ENCODE results near the gene WNT2B. TPM values are rescaled to one million over a fixed set of nuclear protein-coding genes. Genes with fewer than 3 reads are reported as not detected.

The WNT2B gene
- total and polyA plus RNA-seq, 9 of the 15 experiments (the other 6 are each of a cell fraction or from before 2014, with no cell fraction given), result 0.02 to 0.06 (median 0.04) TPM; not detected in 3

- no peaks in the 10 kb centered on the region for H3K79me2 ChIP-seq (ENCODE audit: control insufficient read depth, insufficient read depth, low read length)
- H3K9me1 ChIP-seq (ENCODE audit: control insufficient read depth, insufficient read depth, low read length), result no peaks in the 10 kb centered on the region
- in situ Hi-C loops (cut with MboI), result no loop called here
- ChIA-PET POLR2A (interaction anchor here (0.6 to 1.6 kb wide), 3 partner anchors 11 to 196 kb away, joined by 3 to 4 read pairs (median 4); no protein-coding TSS in a partner anchor), CTCF (ENCODE audit: low intra/inter-chr PET ratio) (no interaction called here)
- no peak overlapping the region for H3K4me2 ChIP-seq (ENCODE audit: insufficient read depth, low read length)
- peaks cover 5% of the 10 kb centered on the region; the same call in 1 of the 2 replicates for H4K20me1 ChIP-seq (replicated peaks; ENCODE audit: control insufficient read depth, insufficient read depth, low read length)
- H3K9ac ChIP-seq (ENCODE audit: insufficient read depth in 1 of 2, low read depth in 2 of 2, low read length in 2 of 2), result no peak overlapping the region
- H3K27ac ChIP-seq (ENCODE audit: extremely low read depth, low read depth, low read length), result no peak overlapping the region
- no peaks in the 10 kb centered on the region for H3K9me3 ChIP-seq (replicated peaks; ENCODE audit: control insufficient read depth, insufficient read depth, low read depth, low read length)
- DNase-seq (ENCODE audit: extremely low read depth in 1 of 4, low spot score in 3 of 4) (no peak), FAIRE-seq (no peak), ATAC-seq (no peak)
- no peak overlapping the region for H2AFZ ChIP-seq (ENCODE audit: low read depth, low read length)
- no peaks in the 10 kb centered on the region for H3K36me3 ChIP-seq (ENCODE audit: control insufficient read depth, insufficient read depth, low read length)
- no peak overlapping the region for H3K4me3 ChIP-seq
- 0% methylated on average over 2 of the region's 2 CpGs for WGBS (ENCODE audit: insufficient coverage, low coverage, missing lambda C conversion rate)
- peaks cover 6 to 32% of the 10 kb centered on the region in 2 experiments for H3K27me3 ChIP-seq (ENCODE audit: control insufficient read depth in 2 of 2, insufficient read depth in 2 of 2, low read length in 2 of 2)
- no TSS peak for BruUV-seq (replicated peaks)
- intact Hi-C loops (cut with micrococcal nuclease), result no loop called here
- H3K4me1 ChIP-seq (replicated peaks in 1 of 2; ENCODE audit: control insufficient read depth in 2 of 2, insufficient read depth in 2 of 2, low read length in 2 of 2), result peaks cover 6 to 14% of the 10 kb centered on the region in 2 experiments; a peak in 3 of 5 replicates
- TF ChIP-seq MXD1 (CRISPR knock-in tag; IDR thresholded peaks at IDR 0.05; ENCODE audit: borderline replicate concordance, poor library complexity, severe bottlenecking), result no peak
- TF ChIP-seq MCM5 (IDR thresholded peaks at IDR 0.05; ENCODE audit: low read depth), result no peak
- no peak for TF ChIP-seq ZZZ3 (IDR thresholded peaks at IDR 0.05)
- no peak for TF ChIP-seq HEY1 (CRISPR knock-in tag; IDR thresholded peaks at IDR 0.05; ENCODE audit: borderline replicate concordance)
- no peak for TF ChIP-seq MBD2 (IDR thresholded peaks at IDR 0.05; ENCODE audit: borderline replicate concordance, low read depth)
- TF ChIP-seq ZNF583 (CRISPR knock-in tag; IDR thresholded peaks at IDR 0.05), result no peak
- TF ChIP-seq RUNX1 (IDR thresholded peaks at IDR 0.05; ENCODE audit: low read depth), result no peak
- TF ChIP-seq PRMT5 (CRISPR knock-in tag; IDR thresholded peaks at IDR 0.05), result no peak
- TF ChIP-seq STAT5B (CRISPR knock-in tag; IDR thresholded peaks at IDR 0.05), result no peak
- TF ChIP-seq ARID3B (CRISPR knock-in tag; IDR thresholded peaks at IDR 0.05; ENCODE audit: borderline replicate concordance), result no peak
- TF ChIP-seq ETV6 (IDR thresholded peaks at IDR 0.05; ENCODE audit: borderline replicate concordance in 1 of 2, low read depth in 2 of 2, low read length in 1 of 2), result no peak
- no peak for TF ChIP-seq ETV6 (CRISPR knock-in tag; IDR thresholded peaks at IDR 0.05; ENCODE audit: borderline replicate concordance)
- no peak for TF ChIP-seq ZNF212 (CRISPR knock-in tag; IDR thresholded peaks at IDR 0.05)
- TF ChIP-seq ARID4B (CRISPR knock-in tag; IDR thresholded peaks at IDR 0.05), result no peak
- no peak for TF ChIP-seq NFIC (IDR thresholded peaks at IDR 0.05)
- no peak for TF ChIP-seq ZNF146 (CRISPR knock-in tag; IDR thresholded peaks at IDR 0.05; ENCODE audit: unreplicated experiment)
Measured at GRCh38 chr1:112518186-112518585, 9.4 kb downstream of the WNT2B start.

Measured in K562 (cell line).